Measurements from ENCODE around the gene DYNC2LI1.

DYNC2LI1 gene

GRCh38 chr2:43729491-43730174, 44.2 kb upstream of the DYNC2LI1 start:
- Histone ChIP-seq H3K27me3 (no peaks in the 10 kb centered on the region), H3K4me1 (no peaks in the 10 kb centered on the region), H3K27ac (no peak overlapping the region), H3K9me3 (no peaks in the 10 kb centered on the region), H3K4me3 (no peak overlapping the region), H3K36me3 (peaks cover 9 to 26% (median 18%) of the 10 kb centered on the region in 3 donors)
- no peak for DNase-seq
- TF ChIP-seq CTCF (IDR thresholded peaks at IDR 0.05) = no peak
- intact Hi-C loops (cut with DNase I; ENCODE audit: low total_unique reads) = no loop called here

GRCh38 chr2:43731211-43731610, 42.6 kb upstream of the DYNC2LI1 start:
- Histone ChIP-seq H3K4me1 (no peaks in the 10 kb centered on the region), H3K9me3 (no peaks in the 10 kb centered on the region), H3K27me3 (no peaks in the 10 kb centered on the region), H3K27ac (no peak overlapping the region), H3K4me3 (no peak overlapping the region), H3K36me3 (peaks cover 9 to 26% (median 18%) of the 10 kb centered on the region in 3 donors)
- no peak for DNase-seq
- intact Hi-C loops (cut with DNase I; ENCODE audit: low total_unique reads) = no loop called here
- TF ChIP-seq CTCF (IDR thresholded peaks at IDR 0.05) = no peak

DNA sequence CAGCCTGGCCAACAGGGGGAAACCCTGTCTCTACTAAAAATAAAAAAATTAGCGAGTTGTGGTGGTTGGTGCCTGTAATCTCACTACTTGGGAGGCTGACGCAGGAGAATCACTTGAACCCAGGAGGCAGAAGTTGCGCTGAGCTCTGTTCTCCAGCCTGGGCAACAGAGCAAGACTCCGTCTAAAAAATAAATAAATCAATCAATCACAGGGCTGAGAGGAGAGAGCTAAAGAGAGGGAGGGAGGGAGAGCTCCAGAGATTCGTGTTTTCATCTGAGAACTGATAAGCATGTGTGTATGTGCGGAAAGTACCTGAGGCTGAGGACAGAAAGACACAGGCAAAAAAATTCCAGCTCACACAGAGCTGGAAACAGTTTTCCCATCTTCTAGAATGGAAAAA, 37.2 kb upstream of the DYNC2LI1 start:
- Histone ChIP-seq H3K27me3 (no peaks in the 10 kb centered on the region), H3K27ac (peak overlapping the region; percentile 18 to 56), H3K9me3 (no peaks in the 10 kb centered on the region), H3K4me3 (no peak overlapping the region), H3K4me1 (peaks cover 0 to 17% (median 3%) of the 10 kb centered on the region in 4 donors), H3K36me3 (peaks cover 4 to 17% (median 13%) of the 10 kb centered on the region in 3 donors)
- DNase-seq = no peak
- no peak for TF ChIP-seq CTCF (IDR thresholded peaks at IDR 0.05)
- intact Hi-C loops (cut with DNase I; ENCODE audit: low total_unique reads) = no loop called here

- intact Hi-C loops (cut with DNase I; ENCODE audit: low total_unique reads) = no loop called here
- no peak for TF ChIP-seq CTCF (IDR thresholded peaks at IDR 0.05)
- peak; percentile 47 to 79 for DNase-seq
- Histone ChIP-seq H3K4me3 (no peak overlapping the region), H3K27ac (peak overlapping the region; percentile 18 to 56), H3K36me3 (peaks cover 4 to 17% (median 13%) of the 10 kb centered on the region in 3 donors), H3K4me1 (peaks cover 0 to 17% (median 3%) of the 10 kb centered on the region in 4 donors), H3K9me3 (no peaks in the 10 kb centered on the region), H3K27me3 (no peaks in the 10 kb centered on the region)
These were observed 36.6 kb upstream of the DYNC2LI1 start for GRCh38 chr2:43737097-43737854.

DNA sequence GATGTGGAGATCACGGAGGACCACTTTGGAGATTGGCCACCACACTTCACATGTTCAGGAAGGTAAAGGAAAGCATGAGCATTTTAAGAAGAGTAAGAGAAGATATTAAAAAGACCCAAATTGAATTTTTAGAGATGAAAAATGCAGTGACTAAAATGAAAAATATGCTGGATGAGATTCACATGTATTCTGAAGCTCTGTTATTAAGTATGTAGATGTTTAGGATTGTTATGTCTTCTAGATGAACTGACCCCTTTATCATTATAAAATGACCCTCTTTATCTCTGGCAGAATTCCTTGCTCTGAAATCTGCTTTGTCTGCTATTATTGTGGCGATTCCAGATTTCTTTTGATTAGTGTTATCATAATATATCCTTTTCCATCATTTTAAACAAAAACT, 36.0 kb upstream of the DYNC2LI1 start:
- no peak for TF ChIP-seq CTCF (IDR thresholded peaks at IDR 0.05)
- no peaks in the 10 kb centered on the region for H3K27me3 ChIP-seq

More for the DNA sequence above, 36.0 kb upstream of the DYNC2LI1 start:
- Histone ChIP-seq H3K9me3 (no peaks in the 10 kb centered on the region), H3K36me3 (peaks cover 8 to 13% (median 13%) of the 10 kb centered on the region in 3 donors), H3K4me1 (peaks cover 0 to 17% (median 3%) of the 10 kb centered on the region in 4 donors), H3K27ac (peak overlapping the region; percentile 18 to 56), H3K4me3 (no peak overlapping the region)
- intact Hi-C loops (cut with DNase I; ENCODE audit: low total_unique reads) = no loop called here
- DNase-seq = no peak

Measured in tibial artery (tissue), 4 donors.